Lower lobe of right lung (tissue), 2 donors: ENCODE data around the gene USP28. TPM values are rescaled to one million over a fixed set of nuclear protein-coding genes. Genes with fewer than 3 reads are reported as not detected.

Experiments used
- ATAC-seq, 2 donors: fragments of 200-7000 bp; cut with Tn5 transposase; one replicate each; pipeline ENCODE4 v1.9.1; 2020 to 2022; ENCODE audit warnings: mild to moderate bottlenecking in 2 of 2, moderate library complexity in 2 of 2
- DNase-seq: peaks from one replicate; pipeline ENCODE4 v3.0.0-alpha.2; 2020
- H3K27ac ChIP-seq: fragments of 200-600 bp; one replicate; pipeline ENCODE4 v1.8.0; 2022
- H3K27me3 ChIP-seq: fragments of 200-600 bp; one replicate; pipeline ENCODE4 v1.8.0; 2022; ENCODE audit warnings: low read depth
- H3K36me3 ChIP-seq: fragments of 200-600 bp; one replicate; pipeline ENCODE4 v1.8.0; 2022; ENCODE audit warnings: mild to moderate bottlenecking
- H3K4me1 ChIP-seq: fragments of 200-600 bp; one replicate; pipeline ENCODE4 v1.8.0; 2022
- H3K4me3 ChIP-seq: fragments of 200-600 bp; one replicate; pipeline ENCODE4 v1.8.0; 2022; ENCODE audit warnings: mild to moderate bottlenecking
- H3K9me3 ChIP-seq: fragments of 200-600 bp; one replicate; pipeline ENCODE4 v1.8.0; 2022
- intact Hi-C: fragments of 100-400 bp; cut with DNase I; formaldehyde crosslinking; loops from one replicate; pipeline ENCODE4 v1.11.0; 2022
- total RNA-seq: library from RNA; stranded (reverse); fragmentation: NEBNext Ultra II Directional; extraction: Animal tissue kit (Norgen Biotek cat#: 25700); gene quantifications from one replicate; pipeline ENCODE4 v1.2.1, GENCODE V29; 2021
- TF ChIP-seq, protein P1 (sequence below): fragments of 200-600 bp; IDR thresholded peaks from one replicate; pipeline ENCODE4 v1.8.0; 2022; ENCODE audit warnings: antibody characterized with exemption, mild to moderate bottlenecking
- donor health status: DM: no; HTN: yes; CAD: no; lungs with severe emphysema.

The USP28 gene
- total RNA-seq, 1 donor from 2014 or later, result 28.0 TPM

- intact Hi-C loops, result no loop called here
- TF ChIP-seq, protein P1, sequence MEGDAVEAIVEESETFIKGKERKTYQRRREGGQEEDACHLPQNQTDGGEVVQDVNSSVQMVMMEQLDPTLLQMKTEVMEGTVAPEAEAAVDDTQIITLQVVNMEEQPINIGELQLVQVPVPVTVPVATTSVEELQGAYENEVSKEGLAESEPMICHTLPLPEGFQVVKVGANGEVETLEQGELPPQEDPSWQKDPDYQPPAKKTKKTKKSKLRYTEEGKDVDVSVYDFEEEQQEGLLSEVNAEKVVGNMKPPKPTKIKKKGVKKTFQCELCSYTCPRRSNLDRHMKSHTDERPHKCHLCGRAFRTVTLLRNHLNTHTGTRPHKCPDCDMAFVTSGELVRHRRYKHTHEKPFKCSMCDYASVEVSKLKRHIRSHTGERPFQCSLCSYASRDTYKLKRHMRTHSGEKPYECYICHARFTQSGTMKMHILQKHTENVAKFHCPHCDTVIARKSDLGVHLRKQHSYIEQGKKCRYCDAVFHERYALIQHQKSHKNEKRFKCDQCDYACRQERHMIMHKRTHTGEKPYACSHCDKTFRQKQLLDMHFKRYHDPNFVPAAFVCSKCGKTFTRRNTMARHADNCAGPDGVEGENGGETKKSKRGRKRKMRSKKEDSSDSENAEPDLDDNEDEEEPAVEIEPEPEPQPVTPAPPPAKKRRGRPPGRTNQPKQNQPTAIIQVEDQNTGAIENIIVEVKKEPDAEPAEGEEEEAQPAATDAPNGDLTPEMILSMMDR, result no peak
- Histone ChIP-seq H3K27ac (no peak overlapping the region), H3K9me3 (no peaks in the 10 kb centered on the region), H3K36me3 (no peaks in the 10 kb centered on the region), H3K4me1 (no peaks in the 10 kb centered on the region), H3K27me3 (peaks cover 6% of the 10 kb centered on the region), H3K4me3 (no peak overlapping the region)
- DNase-seq (no peak), ATAC-seq (no peak)
Measured at GRCh38 chr11:113907152-113907551, 31.8 kb upstream of the USP28 start.

GRCh38 chr11:113906516-113906915 is 31.1 kb upstream of the USP28 start:
- H3K4me3 ChIP-seq, result no peak overlapping the region
- no peak overlapping the region for H3K27ac ChIP-seq
- no peak for ATAC-seq
- intact Hi-C loops, result no loop called here
- DNase-seq, result no peak
- TF ChIP-seq, protein P1, result no peak
- no peaks in the 10 kb centered on the region for H3K4me1 ChIP-seq
- H3K27me3 ChIP-seq, result peaks cover 6% of the 10 kb centered on the region
- H3K9me3 ChIP-seq, result no peaks in the 10 kb centered on the region
- H3K36me3 ChIP-seq, result no peaks in the 10 kb centered on the region

GRCh38 chr11:113906038-113906437 is 30.7 kb upstream of the USP28 start:
- peak in 1 of 2 donors; percentile 62 for ATAC-seq

DNA sequence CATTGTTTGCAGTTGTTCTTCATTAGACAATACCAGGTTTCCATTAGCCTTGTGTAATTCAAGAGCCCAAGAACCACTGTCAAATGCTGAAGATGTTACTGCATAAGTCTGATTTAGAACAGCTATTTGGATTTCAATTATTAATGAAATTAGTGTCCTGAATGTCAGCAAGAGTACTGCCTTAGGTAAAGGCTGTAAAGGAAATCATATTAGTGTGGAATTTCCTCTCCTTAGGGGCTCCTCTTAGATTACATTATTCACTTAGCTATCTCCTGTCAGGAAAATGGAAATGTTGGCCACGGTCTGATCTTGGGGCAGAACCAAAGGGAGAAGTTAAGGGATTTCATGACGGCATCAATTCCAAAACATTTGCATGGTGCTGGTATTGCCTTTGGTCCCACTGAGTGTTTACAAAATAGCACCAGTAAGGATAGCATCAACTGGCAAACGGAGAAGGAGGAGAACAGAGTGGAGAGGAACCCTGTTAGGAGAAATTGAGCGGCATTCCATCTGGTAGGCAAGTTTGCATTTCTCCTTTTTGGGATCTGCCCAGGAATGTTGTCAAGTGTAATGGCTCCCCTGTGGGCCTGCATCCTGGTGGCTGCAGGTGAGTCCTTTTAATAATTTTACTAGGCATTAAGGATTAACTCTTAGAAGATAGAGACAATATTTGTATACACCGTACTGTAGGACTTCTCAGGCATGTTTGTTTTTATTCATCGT is 29.2 kb upstream of the USP28 start, which contains the start of gene HTR3B:
Gene HTR3B, plus strand, starts transcription at position 418 of the 723 bp plus-strand sequence. Its CDS starts 138 bp downstream, at position 556.
- intact Hi-C loops, result no loop called here
- no peak within 1 kb of the TSS for H3K27ac ChIP-seq
- H3K27me3 ChIP-seq, result peaks cover 6% of the 10 kb centered on the region
- no peaks in the 10 kb centered on the region for H3K9me3 ChIP-seq
- DNase-seq (no peak), ATAC-seq (no peak)
- H3K4me3 ChIP-seq, result no peak within 1 kb of the TSS
- no peaks in the 10 kb centered on the region for H3K36me3 ChIP-seq
- no peaks in the 10 kb centered on the region for H3K4me1 ChIP-seq
- TF ChIP-seq, protein P1, result no peak

More at GRCh38 chr11:113906038-113906437, 30.7 kb upstream of the USP28 start:
- no peak overlapping the region for H3K4me3 ChIP-seq
- no peaks in the 10 kb centered on the region for H3K4me1 ChIP-seq
- H3K27me3 ChIP-seq, result peaks cover 6% of the 10 kb centered on the region
- no peak for DNase-seq
- H3K27ac ChIP-seq, result no peak overlapping the region
- intact Hi-C loops, result no loop called here
- H3K9me3 ChIP-seq, result no peaks in the 10 kb centered on the region
- no peaks in the 10 kb centered on the region for H3K36me3 ChIP-seq
- TF ChIP-seq, protein P1, result no peak

DNA sequence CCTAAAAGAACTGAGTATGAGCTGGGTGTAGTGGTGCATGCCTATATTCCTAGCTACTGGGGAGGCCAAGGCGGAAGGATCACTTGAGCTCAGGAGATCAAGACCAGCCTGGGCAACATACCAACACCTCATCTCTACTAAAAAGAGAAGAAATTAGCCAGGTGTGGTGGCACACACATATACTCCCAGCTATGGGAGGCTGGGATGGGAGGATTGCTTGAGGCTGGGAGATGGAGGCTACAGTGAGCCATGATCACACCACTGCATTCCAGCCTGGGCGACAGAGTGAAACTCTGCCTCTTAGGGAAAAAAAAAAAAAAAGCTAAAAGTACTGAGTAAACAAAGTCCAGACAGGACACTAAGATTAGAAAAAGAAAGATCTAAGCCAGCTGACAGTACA is 25.8 kb upstream of the USP28 start:
- H3K36me3 ChIP-seq, result no peaks in the 10 kb centered on the region
- no peak overlapping the region for H3K27ac ChIP-seq
- DNase-seq, result no peak
- TF ChIP-seq, protein P1, result no peak
- ATAC-seq, result no peak
- no peak overlapping the region for H3K4me3 ChIP-seq
- no peaks in the 10 kb centered on the region for H3K27me3 ChIP-seq
- no peaks in the 10 kb centered on the region for H3K9me3 ChIP-seq
- intact Hi-C loops, result no loop called here
- no peaks in the 10 kb centered on the region for H3K4me1 ChIP-seq
